A549 (cell line): ENCODE data around the gene CHM.

ENCODE experiments used
- EHMT2 ChIP-seq: fragments of 200-600 bp; sonication (generic); IDR thresholded peaks from 2 replicates; pipeline ENCODE4 v1.6.1; 2016; ENCODE audit warnings: antibody characterized with exemption, low read depth, mild to moderate bottlenecking, moderate library complexity
- JUN ChIP-seq, 2 experiments: fragments of >200 bp; sonication (Bioruptor Twin); formaldehyde crosslinking; IDR thresholded peaks; 2 replicates in 1 of 2; 3 replicates in 1 of 2; pipeline ENCODE4 v1.6.1; 2016 to 2017
- PHF8 ChIP-seq: fragments of 200-600 bp; sonication (generic); IDR thresholded peaks from 2 replicates; pipeline ENCODE4 v1.6.1; 2016; ENCODE audit warnings: low read depth, mild to moderate bottlenecking, antibody characterized with exemption, moderate library complexity, borderline replicate concordance
- POLR2A ChIP-seq: IDR thresholded peaks from 2 replicates; pipeline ENCODE4 v1.6.1; 2012; ENCODE audit warnings: mild to moderate bottlenecking, low read length
- RAD21 ChIP-seq, 2 experiments: fragments of >200 bp in 1 of 2; sonication (Bioruptor Twin) in 1 of 2; formaldehyde crosslinking in 1 of 2; IDR thresholded peaks in 1 of 2; conservative IDR thresholded peaks in 1 of 2; 2 replicates in 1 of 2; 3 replicates in 1 of 2; pipeline ENCODE4 v1.6.1; 2012 to 2018; ENCODE audit warnings: inconsistent platforms in 1 of 2
- RCOR1 ChIP-seq: fragments of 150-350 bp; IDR thresholded peaks from 2 replicates; pipeline ENCODE4 v1.6.1; 2014; ENCODE audit warnings: antibody characterized with exemption, low read length, low read depth
- SMC3 ChIP-seq: fragments of >200 bp; sonication (Bioruptor Twin); formaldehyde crosslinking; IDR thresholded peaks from 3 replicates; pipeline ENCODE4 v1.6.1; 2018; ENCODE audit warnings: inconsistent platforms
- TF ChIP-seq, protein P1 (sequence below): fragments of >200 bp; sonication (Bioruptor Twin); formaldehyde crosslinking; IDR thresholded peaks from 3 replicates; pipeline ENCODE4 v1.5.1; 2016
- TF ChIP-seq, protein P2 (sequence below): IDR thresholded peaks from 2 replicates; pipeline ENCODE4 v1.6.1; 2012
- TF ChIP-seq, protein P3 (sequence below): fragments of 200-600 bp; sonication (generic); IDR thresholded peaks from 2 replicates; pipeline ENCODE4 v1.6.1; 2016; ENCODE audit warnings: antibody characterized with exemption, mild to moderate bottlenecking, moderate library complexity

DNA sequence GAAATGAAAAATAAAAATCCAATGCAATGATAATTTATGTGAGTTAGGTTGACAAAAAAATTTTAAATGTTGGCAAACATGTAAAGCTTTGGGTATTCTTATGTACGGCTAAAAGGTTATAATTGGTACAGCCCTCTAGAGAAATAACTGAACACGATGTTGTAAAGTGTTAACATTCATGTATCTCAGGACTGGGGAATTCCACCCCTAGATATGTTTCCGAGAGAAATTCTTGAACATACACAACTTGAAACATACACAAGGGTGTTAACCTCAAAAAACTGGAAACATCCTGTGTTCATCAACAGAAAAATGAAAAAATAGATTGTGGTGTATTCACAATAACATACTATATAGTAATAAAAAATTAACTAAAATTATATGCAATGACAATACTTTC is 91.8 kb downstream of the CHM start:
- no peak for TF ChIP-seq RCOR1
- TF ChIP-seq, protein P1, sequence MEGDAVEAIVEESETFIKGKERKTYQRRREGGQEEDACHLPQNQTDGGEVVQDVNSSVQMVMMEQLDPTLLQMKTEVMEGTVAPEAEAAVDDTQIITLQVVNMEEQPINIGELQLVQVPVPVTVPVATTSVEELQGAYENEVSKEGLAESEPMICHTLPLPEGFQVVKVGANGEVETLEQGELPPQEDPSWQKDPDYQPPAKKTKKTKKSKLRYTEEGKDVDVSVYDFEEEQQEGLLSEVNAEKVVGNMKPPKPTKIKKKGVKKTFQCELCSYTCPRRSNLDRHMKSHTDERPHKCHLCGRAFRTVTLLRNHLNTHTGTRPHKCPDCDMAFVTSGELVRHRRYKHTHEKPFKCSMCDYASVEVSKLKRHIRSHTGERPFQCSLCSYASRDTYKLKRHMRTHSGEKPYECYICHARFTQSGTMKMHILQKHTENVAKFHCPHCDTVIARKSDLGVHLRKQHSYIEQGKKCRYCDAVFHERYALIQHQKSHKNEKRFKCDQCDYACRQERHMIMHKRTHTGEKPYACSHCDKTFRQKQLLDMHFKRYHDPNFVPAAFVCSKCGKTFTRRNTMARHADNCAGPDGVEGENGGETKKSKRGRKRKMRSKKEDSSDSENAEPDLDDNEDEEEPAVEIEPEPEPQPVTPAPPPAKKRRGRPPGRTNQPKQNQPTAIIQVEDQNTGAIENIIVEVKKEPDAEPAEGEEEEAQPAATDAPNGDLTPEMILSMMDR = no peak
- TF ChIP-seq JUN (IDR thresholded peaks at IDR 0.05) = no peak
- no peak for TF ChIP-seq PHF8
- TF ChIP-seq, protein P2, sequence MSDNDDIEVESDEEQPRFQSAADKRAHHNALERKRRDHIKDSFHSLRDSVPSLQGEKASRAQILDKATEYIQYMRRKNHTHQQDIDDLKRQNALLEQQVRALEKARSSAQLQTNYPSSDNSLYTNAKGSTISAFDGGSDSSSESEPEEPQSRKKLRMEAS = no peak
- TF ChIP-seq, protein P3, sequence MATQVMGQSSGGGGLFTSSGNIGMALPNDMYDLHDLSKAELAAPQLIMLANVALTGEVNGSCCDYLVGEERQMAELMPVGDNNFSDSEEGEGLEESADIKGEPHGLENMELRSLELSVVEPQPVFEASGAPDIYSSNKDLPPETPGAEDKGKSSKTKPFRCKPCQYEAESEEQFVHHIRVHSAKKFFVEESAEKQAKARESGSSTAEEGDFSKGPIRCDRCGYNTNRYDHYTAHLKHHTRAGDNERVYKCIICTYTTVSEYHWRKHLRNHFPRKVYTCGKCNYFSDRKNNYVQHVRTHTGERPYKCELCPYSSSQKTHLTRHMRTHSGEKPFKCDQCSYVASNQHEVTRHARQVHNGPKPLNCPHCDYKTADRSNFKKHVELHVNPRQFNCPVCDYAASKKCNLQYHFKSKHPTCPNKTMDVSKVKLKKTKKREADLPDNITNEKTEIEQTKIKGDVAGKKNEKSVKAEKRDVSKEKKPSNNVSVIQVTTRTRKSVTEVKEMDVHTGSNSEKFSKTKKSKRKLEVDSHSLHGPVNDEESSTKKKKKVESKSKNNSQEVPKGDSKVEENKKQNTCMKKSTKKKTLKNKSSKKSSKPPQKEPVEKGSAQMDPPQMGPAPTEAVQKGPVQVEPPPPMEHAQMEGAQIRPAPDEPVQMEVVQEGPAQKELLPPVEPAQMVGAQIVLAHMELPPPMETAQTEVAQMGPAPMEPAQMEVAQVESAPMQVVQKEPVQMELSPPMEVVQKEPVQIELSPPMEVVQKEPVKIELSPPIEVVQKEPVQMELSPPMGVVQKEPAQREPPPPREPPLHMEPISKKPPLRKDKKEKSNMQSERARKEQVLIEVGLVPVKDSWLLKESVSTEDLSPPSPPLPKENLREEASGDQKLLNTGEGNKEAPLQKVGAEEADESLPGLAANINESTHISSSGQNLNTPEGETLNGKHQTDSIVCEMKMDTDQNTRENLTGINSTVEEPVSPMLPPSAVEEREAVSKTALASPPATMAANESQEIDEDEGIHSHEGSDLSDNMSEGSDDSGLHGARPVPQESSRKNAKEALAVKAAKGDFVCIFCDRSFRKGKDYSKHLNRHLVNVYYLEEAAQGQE = no peak
- TF ChIP-seq EHMT2 = no peak
- TF ChIP-seq SMC3 = no peak
- no peak for TF ChIP-seq POLR2A
- no peak for TF ChIP-seq RAD21 (conservative IDR thresholded peaks at IDR 0.05 in 1 of 2, IDR thresholded peaks at IDR 0.05 in 1 of 2)
